Inferior parietal cortex (tissue), 1 donor: Measurements from ENCODE around the gene HTR5A.

Experiments
- DNase-seq: peaks from one replicate; pipeline ENCODE4 v3.0.0-alpha.2; 2016; ENCODE audit errors: extremely low spot score

The HTR5A gene

GRCh38 chr7:155090684-155091083, 20.6 kb downstream of the HTR5A start:
- DNase-seq, result no peak

GRCh38 chr7:155093596-155093995, 23.5 kb downstream of the HTR5A start:
- DNase-seq, result no peak

- no peak for DNase-seq
These were observed 24.6 kb downstream of the HTR5A start for GRCh38 chr7:155094636-155095135.

DNA sequence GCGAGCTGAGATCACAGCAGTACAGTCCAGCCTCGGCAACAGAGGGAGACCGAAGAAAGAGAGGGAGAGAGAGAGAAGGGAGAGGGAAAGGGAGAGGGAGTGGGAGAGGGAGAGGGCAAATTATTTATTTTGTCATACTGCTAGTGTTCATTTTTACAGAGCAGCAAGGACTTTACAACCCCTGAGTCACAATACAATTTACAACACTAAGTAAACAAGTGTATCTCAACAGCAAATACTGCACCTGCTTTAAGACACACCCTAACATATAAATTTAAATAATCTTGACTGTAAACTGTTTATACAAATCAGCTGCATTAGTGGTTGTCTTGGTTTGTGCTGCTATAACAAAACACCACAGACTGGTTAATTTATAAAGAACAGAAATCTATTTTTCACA, 27.2 kb downstream of the HTR5A start:
- no peak for DNase-seq

DNA sequence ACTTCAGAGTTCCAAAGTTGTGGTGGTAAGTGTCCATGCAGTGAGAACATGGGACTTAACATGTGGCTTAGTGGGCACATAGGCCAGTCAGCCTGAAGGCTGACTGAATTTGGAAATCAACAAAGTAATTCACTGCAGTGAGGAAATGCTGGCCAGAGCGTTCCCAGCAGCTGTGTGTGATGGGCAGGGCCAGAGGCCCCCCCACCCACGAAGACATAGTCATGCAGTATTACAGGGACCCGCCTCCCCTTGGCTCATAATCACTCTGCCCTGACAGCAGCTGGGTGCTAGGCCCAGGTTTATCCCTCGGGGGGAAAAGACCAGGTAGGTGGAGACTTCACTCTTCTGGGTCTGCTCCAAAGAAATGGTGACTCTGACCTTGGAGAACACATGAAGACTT, 33.7 kb downstream of the HTR5A start:
- DNase-seq, result no peak

DNA sequence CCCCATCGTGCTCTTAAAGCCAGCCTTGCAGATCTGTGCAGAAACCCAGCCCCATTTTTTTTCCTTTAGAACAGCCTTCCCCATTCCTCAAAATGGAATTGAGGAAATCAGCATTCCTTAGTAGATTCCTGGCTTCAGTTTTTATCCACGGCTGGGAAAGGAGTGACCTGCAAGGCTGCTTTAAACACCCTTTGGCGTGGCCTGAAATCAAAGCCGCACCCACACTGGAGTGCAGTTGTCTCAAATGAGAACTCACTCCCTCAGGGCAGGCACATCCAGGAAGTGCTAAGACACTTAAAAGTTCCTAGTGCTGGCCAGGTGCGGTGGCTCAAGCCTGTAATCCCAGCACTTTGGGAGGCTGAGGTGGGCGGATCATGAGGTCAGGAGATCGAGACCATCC, 34.8 kb downstream of the HTR5A start:
- DNase-seq, result no peak

DNA sequence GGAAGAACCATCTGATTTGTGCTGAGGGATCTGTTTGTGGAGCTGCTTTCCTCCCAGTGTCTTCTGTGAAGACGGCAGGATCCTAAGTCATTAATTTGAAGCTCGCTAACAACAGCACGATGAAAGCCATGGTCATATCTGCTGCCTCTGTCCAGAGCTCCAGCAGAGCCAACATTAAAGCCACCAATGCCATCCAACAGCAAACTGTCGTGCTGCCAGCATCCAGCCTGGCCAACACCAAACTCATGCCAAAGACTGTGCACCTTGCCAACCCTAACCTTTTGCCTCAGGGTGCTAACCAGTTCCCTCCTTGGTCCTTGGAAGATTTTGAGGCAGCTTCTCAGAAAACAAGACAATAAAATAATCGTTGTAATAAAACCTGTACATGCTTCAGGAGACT, 36.2 kb downstream of the HTR5A start:
- DNase-seq, result no peak

- no peak for DNase-seq
These were observed 37.0 kb downstream of the HTR5A start for GRCh38 chr7:155107126-155107525.

DNA sequence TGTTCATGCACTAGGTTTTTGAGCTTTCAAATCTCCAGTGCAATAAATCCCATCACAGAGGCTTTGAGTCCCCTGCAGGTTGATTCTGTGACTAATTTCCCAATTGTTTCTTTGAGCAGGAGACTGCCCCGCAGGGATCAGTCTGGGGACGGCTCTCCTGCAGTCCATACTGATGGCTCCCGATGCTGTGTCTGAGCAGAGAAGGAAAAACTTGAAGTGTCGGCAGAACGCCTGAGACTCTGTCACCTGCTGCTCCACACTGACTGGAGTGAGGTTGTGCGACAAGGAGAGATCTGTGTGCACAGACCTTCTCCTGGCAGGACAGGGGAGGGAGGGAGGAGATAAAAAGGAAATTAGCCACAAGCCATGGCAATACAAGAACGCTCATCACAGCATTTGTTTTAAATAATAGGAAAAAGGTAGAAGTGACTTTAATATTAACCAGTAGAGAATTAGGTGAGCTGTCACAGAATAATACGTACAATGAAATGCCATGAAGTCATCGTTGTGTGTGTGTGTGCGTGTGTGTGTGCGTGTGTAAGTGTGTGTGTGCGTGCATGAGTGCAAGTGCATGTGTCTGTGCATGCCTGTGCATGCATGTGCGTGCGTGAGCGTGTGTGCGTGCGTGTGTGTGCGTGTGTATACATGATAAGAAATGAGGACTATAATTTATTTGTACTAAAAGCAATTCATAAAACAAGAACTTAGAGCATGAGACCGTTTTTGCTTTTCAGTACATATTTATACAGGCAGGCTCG, 38.2 kb downstream of the HTR5A start:
- DNase-seq, result no peak

- no peak for DNase-seq
These were observed 39.0 kb downstream of the HTR5A start for GRCh38 chr7:155109121-155109520.

- DNase-seq, result no peak
These were observed 45.2 kb downstream of the HTR5A start for GRCh38 chr7:155115288-155115687.

DNA sequence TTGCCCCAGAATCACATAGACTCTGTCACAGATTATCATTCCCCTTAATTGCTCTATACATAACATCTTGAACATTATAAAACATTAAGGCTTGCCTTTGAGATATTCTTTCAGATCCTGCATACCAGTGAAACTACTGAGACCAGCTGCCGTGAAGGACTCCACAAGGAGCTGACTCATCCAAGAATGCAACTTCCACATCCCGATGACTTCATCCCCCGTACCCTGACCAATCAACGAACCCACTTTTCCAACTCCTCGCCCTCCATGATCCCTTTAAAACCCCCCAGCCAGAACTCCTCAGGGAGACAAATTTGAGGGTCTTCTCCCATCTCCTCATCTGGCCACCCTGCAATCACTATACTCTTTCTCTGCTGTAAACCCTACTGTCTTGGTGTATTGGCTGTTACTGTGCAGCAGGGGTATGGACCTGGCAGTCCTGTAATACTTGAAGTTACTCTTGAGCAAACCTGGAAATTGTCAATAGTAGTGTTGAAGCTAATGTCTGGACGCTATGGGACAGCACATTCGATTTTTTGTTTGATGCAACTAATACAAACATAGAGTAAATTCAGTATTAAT, 49.8 kb downstream of the HTR5A start:
- no peak for DNase-seq

DNA sequence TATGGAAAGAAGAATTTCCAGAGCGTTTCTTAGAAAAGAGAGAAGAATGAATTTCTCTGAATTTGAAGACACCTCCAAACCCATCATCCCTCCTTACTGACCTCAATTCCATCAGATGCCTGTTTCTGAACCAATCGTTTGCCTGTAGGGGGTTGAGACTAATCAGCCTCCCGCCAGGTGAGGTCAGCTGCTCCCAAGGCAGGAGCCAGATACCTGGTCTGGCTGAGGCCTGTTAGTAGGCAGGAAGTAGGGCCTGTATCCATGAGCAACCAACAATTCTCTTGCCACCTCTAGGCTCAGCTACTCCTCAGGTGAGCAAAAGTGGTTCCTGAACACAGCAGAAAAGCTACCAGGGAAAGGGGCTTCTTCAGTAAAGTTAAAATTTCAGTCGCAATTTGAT, 50.3 kb downstream of the HTR5A start:
- no peak for DNase-seq

- DNase-seq, result no peak
These were observed 52.7 kb downstream of the HTR5A start for GRCh38 chr7:155122831-155123230.

- no peak for DNase-seq
These were observed 53.3 kb downstream of the HTR5A start for GRCh38 chr7:155123413-155123812.

- no peak for DNase-seq
These were observed 54.6 kb downstream of the HTR5A start for GRCh38 chr7:155124706-155125105.

DNA sequence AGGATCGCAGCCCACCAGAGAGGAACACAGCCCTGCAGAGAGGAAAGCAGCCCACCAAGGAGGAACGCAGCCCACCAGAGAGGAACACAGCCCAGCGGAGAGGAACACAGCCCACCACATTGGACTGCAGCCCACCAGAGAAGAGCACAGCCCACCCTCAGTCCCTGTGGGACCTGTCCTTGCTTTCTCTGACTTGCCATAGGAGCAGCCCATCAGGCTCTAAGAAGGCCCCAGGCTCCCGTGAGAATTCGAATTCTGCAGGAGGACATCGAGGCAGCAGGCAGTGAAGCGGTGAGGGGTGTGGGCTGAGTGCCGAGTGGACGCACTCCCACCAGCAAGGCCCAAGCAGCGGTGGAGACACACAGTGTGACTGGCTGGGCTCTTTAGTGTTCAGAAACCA, 59.1 kb downstream of the HTR5A start:
- no peak for DNase-seq

- no peak for DNase-seq
These were observed 59.7 kb downstream of the HTR5A start for GRCh38 chr7:155129789-155130188.

DNA sequence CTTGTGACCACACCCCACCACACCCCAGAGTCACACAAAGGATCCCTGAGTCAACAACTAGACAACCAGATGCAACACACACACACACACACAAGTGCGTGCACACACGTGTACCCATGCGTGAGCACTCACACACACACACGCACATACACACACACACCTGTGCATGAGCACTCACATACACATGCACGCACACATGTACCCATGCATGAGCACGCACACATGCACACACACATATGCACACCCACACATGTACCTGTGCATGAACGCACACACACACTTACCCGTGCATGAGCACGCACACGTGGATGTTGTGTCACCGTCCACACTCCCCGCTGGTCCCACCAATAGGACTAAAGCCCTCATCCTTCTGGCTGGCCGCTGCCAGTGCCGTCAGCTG, 60.4 kb downstream of the HTR5A start:
- no peak for DNase-seq

GRCh38 chr7:155131090-155131489, 61.0 kb downstream of the HTR5A start:
- no peak for DNase-seq

DNA sequence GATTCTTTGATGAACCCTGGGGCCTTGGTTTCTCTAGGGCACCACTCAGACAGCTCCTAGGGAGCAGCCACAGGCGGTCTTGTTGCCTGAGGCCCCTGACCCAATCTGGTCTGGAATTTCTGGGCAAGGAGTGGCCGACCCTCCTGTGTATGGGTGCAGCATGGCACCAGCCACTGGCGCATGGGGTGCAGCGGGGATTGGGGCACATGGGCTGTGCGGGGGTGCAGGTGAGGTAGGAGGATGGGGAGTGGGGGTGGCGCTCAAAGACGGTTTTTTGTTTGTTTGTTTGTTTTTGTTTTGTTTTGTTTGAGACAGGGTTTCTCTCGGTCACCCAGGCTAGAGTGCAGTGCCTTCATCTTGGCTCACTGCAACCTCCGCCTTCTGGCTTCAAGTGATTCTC, 62.3 kb downstream of the HTR5A start:
- DNase-seq, result no peak

DNA sequence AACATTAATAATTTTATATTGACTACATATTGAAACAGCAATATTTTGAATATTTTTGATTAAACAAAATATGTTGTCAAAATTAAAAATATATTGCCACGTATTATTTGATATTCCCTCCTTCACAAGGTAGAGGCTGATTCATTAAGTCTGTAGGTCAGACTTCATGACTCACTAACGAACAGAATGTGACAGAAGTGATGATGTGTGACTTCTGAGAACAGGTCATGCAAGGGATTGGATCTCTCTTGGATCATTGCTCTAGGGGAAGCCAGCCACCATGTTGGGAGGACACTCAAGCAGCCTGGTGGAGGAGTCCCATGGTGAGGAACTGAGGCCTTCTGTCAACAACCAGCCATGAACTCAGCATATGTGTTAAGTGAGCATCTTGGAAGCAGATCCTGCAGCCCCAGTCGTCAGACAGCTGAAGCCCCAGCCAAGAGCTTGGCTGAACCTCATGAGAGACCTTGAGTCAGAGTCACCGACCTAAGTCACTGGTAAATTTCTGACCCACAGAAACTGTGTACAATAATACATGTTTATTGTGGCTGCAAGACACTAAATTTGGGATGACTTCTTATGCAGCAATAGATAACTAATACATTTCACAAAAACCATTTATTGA, 66.6 kb downstream of the HTR5A start:
- no peak for DNase-seq
